Measurements from ENCODE around the gene SLC16A4. TPM values are rescaled to one million over a fixed set of nuclear protein-coding genes. Genes with fewer than 3 reads are reported as not detected.

SLC16A4 gene
- total and polyA plus RNA-seq, 10 of the 15 experiments (the other 5 are each of a cell fraction or from before 2014, with no cell fraction given), result 0.13 to 2.2 (median 0.26) TPM; not detected in 1

GRCh38 chr1:110320168-110320518, 70.7 kb downstream of the SLC16A4 start:
- no peak overlapping the region for H3K27ac ChIP-seq (ENCODE audit: control insufficient read depth, insufficient read depth)
- CTCF ChIA-PET, result interaction anchor here (1.0 kb wide), 1 partner anchor 140 kb away, joined by 3 read pairs; no protein-coding TSS in a partner anchor
- no TSS peak for BruUV-seq (replicated peaks)
- in situ Hi-C loops (cut with MboI) (no loop called here), intact Hi-C loops (cut with micrococcal nuclease; ENCODE audit: unreplicated experiment) (no loop called here)
- no peak overlapping the region for H3K4me3 ChIP-seq
- no peaks in the 10 kb centered on the region for H3K36me3 ChIP-seq (ENCODE audit: control insufficient read depth in 2 of 2, insufficient read depth in 2 of 2, low read length in 1 of 2)
- no peaks in the 10 kb centered on the region for H4K20me1 ChIP-seq (ENCODE audit: control insufficient read depth, insufficient read depth)
- no peaks in the 10 kb centered on the region for H3K4me1 ChIP-seq (ENCODE audit: control insufficient read depth, insufficient read depth, low read length)
- H2AFZ ChIP-seq (ENCODE audit: control insufficient read depth, low read depth, low read length), result no peak overlapping the region
- H3K79me2 ChIP-seq (ENCODE audit: control insufficient read depth, insufficient read depth, low read length), result no peaks in the 10 kb centered on the region
- H3K4me2 ChIP-seq (ENCODE audit: control insufficient read depth, insufficient read depth), result no peak overlapping the region
- no peak overlapping the region for H3K9ac ChIP-seq (ENCODE audit: control insufficient read depth, insufficient read depth, low read length)
- TF ChIP-seq EZH2 (IDR thresholded peaks at IDR 0.05; ENCODE audit: borderline replicate concordance, control insufficient read depth, low read depth, low read length), result no peak
- no peak for TF ChIP-seq NR2C1 (IDR thresholded peaks at IDR 0.05)
- TF ChIP-seq ZNF622 (IDR thresholded peaks at IDR 0.05), result no peak
- TF ChIP-seq MYC (IDR thresholded peaks at IDR 0.05; ENCODE audit: insufficient read depth, insufficient read length, insufficient replicate concordance, low read length, severe bottlenecking), result no peak
- TF ChIP-seq SPI1 (IDR thresholded peaks at IDR 0.05; ENCODE audit: borderline replicate concordance, insufficient read depth, low read depth, low read length), result no peak
- TF ChIP-seq ZBTB4 (CRISPR knock-in tag; IDR thresholded peaks at IDR 0.05), result no peak
- TF ChIP-seq RUNX3 (IDR thresholded peaks at IDR 0.05; ENCODE audit: low read length), result no peak
- no peak for TF ChIP-seq MEF2A (IDR thresholded peaks at IDR 0.05; ENCODE audit: insufficient read depth, low read depth, low read length)
- no peak for DNase-seq (ENCODE audit: low read depth, low spot score)
- SMC1A ChIA-PET (ENCODE audit: uncharacterized antibody, unreplicated experiment), result interaction anchor here (22.8 kb wide), 1 partner anchor 111 kb away, joined by 524 read pairs; the partner anchor contains the start of gene KCNC4
- H3K27me3 ChIP-seq (replicated peaks in 1 of 2; ENCODE audit: control insufficient read depth in 2 of 2, insufficient read depth in 2 of 2, low read length in 1 of 2), result no peaks in the 10 kb centered on the region
- H3K9me3 ChIP-seq (replicated peaks; ENCODE audit: control insufficient read depth, insufficient read depth, low read length), result no peaks in the 10 kb centered on the region; the same call in 2 of the 3 replicates
- ATAC-seq, result no peak
- WGBS (ENCODE audit: insufficient coverage, insufficient replicate concordance, low lambda C conversion rate, missing lambda C conversion rate), result 19% methylated on average over 1 of the region's 1 CpG
- RAD21 ChIA-PET (ENCODE audit: unreplicated experiment), result interaction anchor here (13.1 kb wide), 1 partner anchor 112 kb away, joined by 319 read pairs; the partner anchor contains the start of gene KCNC4
- POLR2A ChIA-PET, result no interaction called here
- FAIRE-seq, result no peak
